ENCODE data around the gene R3HDML. TPM values are rescaled to one million over a fixed set of nuclear protein-coding genes. Genes with fewer than 3 reads are reported as not detected.

Gene R3HDML
- polyA plus RNA-seq, 1 donor (not counting 4 experiments of a cell fraction or from before 2014, with no cell fraction given) = not detected

GRCh38 chr20:44301285-44301684 is 35.6 kb upstream of the R3HDML start:
- no peaks in the 10 kb centered on the region for H3K79me2 ChIP-seq (ENCODE audit: control insufficient read depth, insufficient read depth, low read length)
- no peak overlapping the region for H3K4me3 ChIP-seq (ENCODE audit: control insufficient read depth in 2 of 3, extremely low read depth in 1 of 3, insufficient read depth in 2 of 3, low read depth in 1 of 3, low read length in 3 of 3)
- H4K20me1 ChIP-seq (ENCODE audit: control insufficient read depth, extremely low read depth, insufficient read depth, low read length) = no peaks in the 10 kb centered on the region
- dilution Hi-C loops (cut with MboI; ENCODE audit: extremely low pct_ligation_motif_present, low sequenced_read_pairs) = no loop called here
- no peaks in the 10 kb centered on the region for H3K9me1 ChIP-seq (ENCODE audit: control insufficient read depth, extremely low read depth, insufficient read depth, low read length)
- H2AFZ ChIP-seq (ENCODE audit: control insufficient read depth, low read length) = no peak overlapping the region
- H3K27me3 ChIP-seq (ENCODE audit: control insufficient read depth, extremely low read depth, insufficient read depth, low read length) = no peaks in the 10 kb centered on the region
- no peaks in the 10 kb centered on the region for H3K36me3 ChIP-seq (ENCODE audit: control insufficient read depth in 2 of 2, extremely low read depth in 1 of 2, insufficient read depth in 2 of 2, low read length in 2 of 2)
- H3K4me2 ChIP-seq (ENCODE audit: control insufficient read depth, extremely low read depth, insufficient read depth, low read depth, low read length) = no peak overlapping the region
- no peaks in the 10 kb centered on the region for H3K9me3 ChIP-seq (ENCODE audit: control insufficient read depth, low read depth, low read length)
- TF ChIP-seq CTCF (optimal IDR thresholded peaks at IDR 0.05 in 1 of 3, IDR thresholded peaks at IDR 0.05 in 1 of 3, conservative IDR thresholded peaks at IDR 0.05 in 1 of 3; ENCODE audit: extremely low read depth in 1 of 3, insufficient read depth in 2 of 3, low read length in 3 of 3) (no peak), EZH2 (IDR thresholded peaks at IDR 0.05; ENCODE audit: low read length) (no peak)
- H3K9ac ChIP-seq (ENCODE audit: control insufficient read depth, extremely low read depth, insufficient read depth, low read length) = no peak overlapping the region
- no peak for DNase-seq (ENCODE audit: low read depth, low spot score)
- H3K27ac ChIP-seq (ENCODE audit: control insufficient read depth, insufficient read depth, low read length) = no peak overlapping the region
- no peaks in the 10 kb centered on the region for H3K4me1 ChIP-seq (ENCODE audit: control insufficient read depth, extremely low read depth, insufficient read depth, low read length)
- no peak for FAIRE-seq

GRCh38 chr20:44302026-44302669 is 34.7 kb upstream of the R3HDML start:
- TF ChIP-seq CTCF (optimal IDR thresholded peaks at IDR 0.05 in 1 of 3, IDR thresholded peaks at IDR 0.05 in 1 of 3, conservative IDR thresholded peaks at IDR 0.05 in 1 of 3; ENCODE audit: extremely low read depth in 1 of 3, insufficient read depth in 2 of 3, low read length in 3 of 3) = no peak
- TF ChIP-seq EZH2 (IDR thresholded peaks at IDR 0.05; ENCODE audit: low read length) = no peak
- dilution Hi-C loops (cut with MboI; ENCODE audit: extremely low pct_ligation_motif_present, low sequenced_read_pairs) = no loop called here
- H3K9me1 ChIP-seq (ENCODE audit: control insufficient read depth, extremely low read depth, insufficient read depth, low read length) = no peaks in the 10 kb centered on the region
- H3K4me2 ChIP-seq (ENCODE audit: control insufficient read depth, extremely low read depth, insufficient read depth, low read depth, low read length) = no peak overlapping the region
- H3K4me3 ChIP-seq (ENCODE audit: control insufficient read depth in 2 of 3, extremely low read depth in 1 of 3, insufficient read depth in 2 of 3, low read depth in 1 of 3, low read length in 3 of 3) = no peak overlapping the region
- no peak overlapping the region for H2AFZ ChIP-seq (ENCODE audit: control insufficient read depth, low read length)
- no peak overlapping the region for H3K27ac ChIP-seq (ENCODE audit: control insufficient read depth, insufficient read depth, low read length)
- no peak for DNase-seq (ENCODE audit: low read depth, low spot score)
- H3K27me3 ChIP-seq (ENCODE audit: control insufficient read depth, extremely low read depth, insufficient read depth, low read length) = no peaks in the 10 kb centered on the region
- H3K9ac ChIP-seq (ENCODE audit: control insufficient read depth, extremely low read depth, insufficient read depth, low read length) = no peak overlapping the region
- FAIRE-seq = no peak
- no peaks in the 10 kb centered on the region for H3K9me3 ChIP-seq (ENCODE audit: control insufficient read depth, low read depth, low read length)
- no peaks in the 10 kb centered on the region for H3K79me2 ChIP-seq (ENCODE audit: control insufficient read depth, insufficient read depth, low read length)
- H3K4me1 ChIP-seq (ENCODE audit: control insufficient read depth, extremely low read depth, insufficient read depth, low read length) = no peaks in the 10 kb centered on the region
- H4K20me1 ChIP-seq (ENCODE audit: control insufficient read depth, extremely low read depth, insufficient read depth, low read length) = no peaks in the 10 kb centered on the region
- H3K36me3 ChIP-seq (ENCODE audit: control insufficient read depth in 2 of 2, extremely low read depth in 1 of 2, insufficient read depth in 2 of 2, low read length in 2 of 2) = no peaks in the 10 kb centered on the region
